Lung (tissue), 12 donors: Measurements from ENCODE around the gene INSRR. TPM values are rescaled to one million over a fixed set of nuclear protein-coding genes. Genes with fewer than 3 reads are reported as not detected.

Source experiments
- ATAC-seq: fragments of 200-7000 bp; cut with Tn5 transposase; one replicate; pipeline ENCODE4 v1.9.1; 2020; ENCODE audit warnings: moderate number of reproducible peaks; ENCODE audit not compliant: insufficient read depth, low FRiP score
- DNase-seq, 3 donors: peaks; one replicate each; pipeline ENCODE4 v3.0.0-alpha.2; 2013 to 2017
- H3K27ac ChIP-seq, 2 donors: one replicate each; pipeline ENCODE4 v1.5.1; 2013; ENCODE audit warnings: mild to moderate bottlenecking in 2 of 2, moderate library complexity in 2 of 2, control low read depth in 1 of 2, inconsistent platforms in 1 of 2, low read depth in 1 of 2, low read length in 1 of 2
- H3K27me3 ChIP-seq, 3 donors: one replicate each; pipeline ENCODE4 v1.5.1; 2013; ENCODE audit warnings: low read length in 2 of 3; ENCODE audit not compliant: control insufficient read depth in 3 of 3, insufficient read depth in 3 of 3
- H3K36me3 ChIP-seq, 4 donors: one replicate each; pipeline ENCODE4 v1.5.1; 2013; ENCODE audit warnings: low read length in 4 of 4, mild to moderate bottlenecking in 1 of 4, moderate library complexity in 1 of 4; ENCODE audit not compliant: control insufficient read depth in 4 of 4, insufficient read depth in 4 of 4
- H3K4me1 ChIP-seq, 5 donors: one replicate each; pipeline ENCODE4 v1.5.1; 2013; ENCODE audit warnings: low read length in 5 of 5, mild to moderate bottlenecking in 2 of 5, moderate library complexity in 1 of 5; ENCODE audit not compliant: control insufficient read depth in 5 of 5, insufficient read depth in 5 of 5
- H3K4me3 ChIP-seq: one replicate; pipeline ENCODE4 v1.5.1; 2013; ENCODE audit warnings: mild to moderate bottlenecking, control low read depth, moderate library complexity
- H3K9ac ChIP-seq, 2 donors: one replicate each; pipeline ENCODE4 v1.5.1; 2013; ENCODE audit warnings: low read length in 2 of 2, control low read depth in 1 of 2; ENCODE audit not compliant: insufficient read depth in 1 of 2
- H3K9me3 ChIP-seq, 4 donors: one replicate each; pipeline ENCODE4 v1.5.1; 2013; ENCODE audit warnings: low read length in 3 of 4, mild to moderate bottlenecking in 1 of 4, moderate library complexity in 1 of 4; ENCODE audit not compliant: control insufficient read depth in 4 of 4, insufficient read depth in 3 of 4
- CTCF ChIP-seq: IDR thresholded peaks from 2 replicates; pipeline ENCODE4 v1.5.1; 2012; ENCODE audit warnings: mild to moderate bottlenecking; ENCODE audit errors: control extremely low read depth, extremely low read depth
- WGBS, 2 donors: extraction: QIAGEN DNeasy Blood & Tissue Kit; methylation state at CpG; one replicate each; pipeline ENCODE4 v1.1.7; 2013; 5-methylcytosine and 5-hydroxymethylcytosine counted together
- polyA plus RNA-seq, 2 donors: library from polyadenylated mRNA; stranded (reverse); fragments of 200-250 nt; gene quantifications; one replicate each; pipeline ENCODE4 v1.2.1, GENCODE V29; 2013
- total RNA-seq, 2 donors: library from RNA; depleted of rRNA in 1 of 2; stranded (reverse); fragments of >200 nt in 1 of 2; gene quantifications; one replicate each; pipeline ENCODE4 v1.2.1, GENCODE V29; 2014 to 2021
- donor health status: control.
- donor health status: control.
- donor health status: Bipolar disorder and iron deficiency.
- donor health status: healthy.
- donor health status: DM: yes; HTN: yes; CAD: no.

The INSRR gene
- total and polyA plus RNA-seq, 4 donors: not detected

GRCh38 chr1:156828400-156829124 lies 30.4 kb downstream of the INSRR start:
- no peak for TF ChIP-seq CTCF
- no peaks in the 10 kb centered on the region for H3K4me1 ChIP-seq
- 63 to 65% methylated on average over 18 of the region's 18 CpGs for WGBS, 2 donors
- peaks cover 0 to 17% (median 13%) of the 10 kb centered on the region in 3 donors for H3K27me3 ChIP-seq
- no peak for DNase-seq
- ATAC-seq: no peak
- no peak overlapping the region for H3K9ac ChIP-seq
- no peaks in the 10 kb centered on the region for H3K9me3 ChIP-seq
- H3K27ac ChIP-seq: no peak overlapping the region
- no peaks in the 10 kb centered on the region for H3K36me3 ChIP-seq
- H3K4me3 ChIP-seq: no peak overlapping the region

- Histone ChIP-seq H3K36me3 (no peaks in the 10 kb centered on the region), H3K27ac (no peak overlapping the region), H3K27me3 (peaks cover 0 to 7% (median 1%) of the 10 kb centered on the region in 3 donors), H3K9ac (no peak overlapping the region), H3K4me3 (no peak overlapping the region), H3K9me3 (no peaks in the 10 kb centered on the region), H3K4me1 (no peaks in the 10 kb centered on the region)
- ATAC-seq (no peak), DNase-seq (no peak)
- 68 to 76% methylated on average over 1 of the region's 1 CpG for WGBS, 2 donors
- TF ChIP-seq CTCF: no peak
Measured at GRCh38 chr1:156826630-156827029, 32.3 kb downstream of the INSRR start.

GRCh38 chr1:156823210-156823790 lies 35.6 kb downstream of the INSRR start:
- no peaks in the 10 kb centered on the region for H3K36me3 ChIP-seq

More at GRCh38 chr1:156823210-156823790, 35.6 kb downstream of the INSRR start:
- Histone ChIP-seq H3K9ac (no peak overlapping the region), H3K9me3 (no peaks in the 10 kb centered on the region), H3K4me1 (no peaks in the 10 kb centered on the region), H3K27ac (no peak overlapping the region), H3K27me3 (no peaks in the 10 kb centered on the region), H3K4me3 (no peak overlapping the region)
- DNase-seq (no peak), ATAC-seq (no peak)
- 91 to 92% methylated on average over 5 of the region's 5 CpGs for WGBS, 2 donors
- TF ChIP-seq CTCF: no peak
